Erythroblast (primary cell): ENCODE measurements around the gene DSG2.

Experiments
- GATA1 ChIP-seq: IDR thresholded peaks from 2 replicates; pipeline ENCODE4 v1.6.1; 2011; ENCODE audit warnings: low read depth, mild to moderate bottlenecking, control low read depth, low read length, moderate library complexity
- POLR2A ChIP-seq: IDR thresholded peaks from 2 replicates; pipeline ENCODE4 v1.6.1; 2011; ENCODE audit warnings: mild to moderate bottlenecking, low read length

GRCh38 chr18:31591628-31592027, 93.7 kb downstream of the DSG2 start, which contains the start of gene TTR:
- TF ChIP-seq POLR2A = no peak
- no peak for TF ChIP-seq GATA1
